SU-DHL-6 (cell line): ENCODE results near the gene GRIN3B.

ENCODE experiments used
- H2AFZ ChIP-seq: fragments of 200-600 bp; sonication (generic); 2 replicates; pipeline ENCODE4 v1.6.1; 2014; ENCODE audit warnings: low read depth, mild to moderate bottlenecking, moderate library complexity, mixed read lengths, antibody characterized with exemption, low read length; ENCODE audit not compliant: severe bottlenecking
- H3F3A ChIP-seq: fragments of 200-600 bp; shearing (Covaris generic); 2 replicates; pipeline ENCODE4 v1.6.0; 2016; ENCODE audit warnings: antibody characterized with exemption, mild to moderate bottlenecking; ENCODE audit not compliant: insufficient read depth
- H3K27ac ChIP-seq: fragments of 200-600 bp; sonication (generic); 2 replicates; pipeline ENCODE4 v1.5.1; 2016; ENCODE audit warnings: low read depth, mild to moderate bottlenecking, low read length, moderate library complexity, mixed read lengths
- H3K27me3 ChIP-seq: fragments of 200-600 bp; sonication (generic), shearing (Covaris generic); 2 replicates; pipeline ENCODE4 v1.6.0; 2014; ENCODE audit warnings: mild to moderate bottlenecking, low read length
- H3K36me3 ChIP-seq: fragments of 200-600 bp; sonication (generic); 2 replicates; pipeline ENCODE4 v1.6.1; 2014; ENCODE audit warnings: mild to moderate bottlenecking, low read length, mixed read lengths
- H3K4me2 ChIP-seq: fragments of 300-600, 200-600 bp; shearing (Covaris generic), sonication (generic); 2 replicates; pipeline ENCODE4 v1.6.0; 2014; ENCODE audit warnings: low read length, low read depth, mild to moderate bottlenecking; ENCODE audit not compliant: poor library complexity, severe bottlenecking
- H3K4me3 ChIP-seq: fragments of 200-600 bp; sonication (generic); 2 replicates; pipeline ENCODE4 v1.5.1; 2014; ENCODE audit warnings: antibody characterized with exemption, low read length, mild to moderate bottlenecking, mixed read lengths; ENCODE audit not compliant: insufficient read depth, poor library complexity, severe bottlenecking
- H3K79me2 ChIP-seq: fragments of 200-600 bp; sonication (generic); 2 replicates; pipeline ENCODE4 v1.6.1; 2014; ENCODE audit warnings: mild to moderate bottlenecking, low read length, moderate library complexity; ENCODE audit not compliant: insufficient read depth
- H3K9ac ChIP-seq: fragments of 200-600 bp; sonication (generic); 2 replicates; pipeline ENCODE4 v1.7.0; 2014; ENCODE audit warnings: mild to moderate bottlenecking, low read length
- H3K9me2 ChIP-seq: fragments of 200-600 bp; sonication (generic); replicated peaks from 2 replicates; pipeline ENCODE4 v1.6.1; 2014; ENCODE audit warnings: low read length; ENCODE audit not compliant: insufficient read depth
- H3K9me3 ChIP-seq: fragments of 200-600 bp; sonication (generic); 2 replicates; pipeline ENCODE4 v1.6.1; 2014; ENCODE audit warnings: low read length, mixed read lengths; ENCODE audit not compliant: insufficient read depth
- H4K20me1 ChIP-seq: fragments of 200-600 bp; sonication (generic); 2 replicates; pipeline ENCODE4 v1.6.1; 2014; ENCODE audit warnings: low read depth, mild to moderate bottlenecking, antibody characterized with exemption, low read length, moderate library complexity, mixed read lengths
- CTCF ChIP-seq: fragments of 200-600 bp; sonication (generic); IDR thresholded peaks from one replicate; pipeline ENCODE4 v1.5.1; 2017; ENCODE audit warnings: antibody characterized with exemption, mild to moderate bottlenecking, low read length, moderate library complexity; ENCODE audit not compliant: insufficient read depth, poor library complexity, severe bottlenecking
- EZH2phosphoT487 ChIP-seq: fragments of 200-600 bp; sonication (generic), shearing (Covaris generic); conservative IDR thresholded peaks from 2 replicates; pipeline ENCODE4 v1.6.1; 2018; ENCODE audit warnings: mild to moderate bottlenecking, antibody characterized with exemption, low read length, moderate library complexity, mixed read lengths

Gene GRIN3B

GRCh38 chr19:1047696-1048147 is 47.5 kb downstream of the GRIN3B start:
- no peaks in the 10 kb centered on the region for H4K20me1 ChIP-seq
- H3K9me3 ChIP-seq: no peaks in the 10 kb centered on the region
- H3K9ac ChIP-seq: no peak overlapping the region
- no peak overlapping the region for H3K4me2 ChIP-seq
- no peak overlapping the region for H3K4me3 ChIP-seq
- no peak overlapping the region for H2AFZ ChIP-seq
- no peaks in the 10 kb centered on the region for H3K79me2 ChIP-seq
- peaks cover 4% of the 10 kb centered on the region; the same call in 1 of the 2 replicates for H3K36me3 ChIP-seq
- no peak overlapping the region for H3K27ac ChIP-seq
- H3K9me2 ChIP-seq: no peaks in the 10 kb centered on the region
- H3F3A ChIP-seq: no peaks in the 10 kb centered on the region
- no peak for TF ChIP-seq EZH2phosphoT487
- TF ChIP-seq CTCF: no peak
- H3K27me3 ChIP-seq: no peaks in the 10 kb centered on the region

- Histone ChIP-seq H3K4me3 (no peak overlapping the region), H3F3A (no peaks in the 10 kb centered on the region), H3K9me3 (no peaks in the 10 kb centered on the region), H3K27ac (no peak overlapping the region), H3K9ac (no peak overlapping the region), H3K36me3 (peaks cover 4% of the 10 kb centered on the region; the same call in 1 of the 2 replicates), H3K4me2 (no peak overlapping the region), H4K20me1 (no peaks in the 10 kb centered on the region), H3K27me3 (no peaks in the 10 kb centered on the region), H3K9me2 (no peaks in the 10 kb centered on the region), H2AFZ (no peak overlapping the region), H3K79me2 (no peaks in the 10 kb centered on the region)
- TF ChIP-seq CTCF (no peak), EZH2phosphoT487 (no peak)
These were observed 48.9 kb downstream of the GRIN3B start for GRCh38 chr19:1049106-1049505.

GRCh38 chr19:1049800-1050199 is 49.6 kb downstream of the GRIN3B start:
- no peak overlapping the region for H3K4me2 ChIP-seq
- no peaks in the 10 kb centered on the region for H3K79me2 ChIP-seq
- no peaks in the 10 kb centered on the region for H3K27me3 ChIP-seq
- no peaks in the 10 kb centered on the region for H4K20me1 ChIP-seq
- no peak overlapping the region for H3K9ac ChIP-seq
- no peaks in the 10 kb centered on the region for H3F3A ChIP-seq
- TF ChIP-seq EZH2phosphoT487 (no peak), CTCF (no peak)
- no peak overlapping the region for H3K27ac ChIP-seq
- no peaks in the 10 kb centered on the region for H3K9me3 ChIP-seq
- H2AFZ ChIP-seq: no peak overlapping the region
- peaks cover 4% of the 10 kb centered on the region; the same call in 1 of the 2 replicates for H3K36me3 ChIP-seq
- H3K4me3 ChIP-seq: no peak overlapping the region
- no peaks in the 10 kb centered on the region for H3K9me2 ChIP-seq
